PC-3 (cell line): ENCODE data around the gene FUCA2. TPM values are rescaled to one million over a fixed set of nuclear protein-coding genes. Genes with fewer than 3 reads are reported as not detected.
"Not testable (repeated sequence)": the region's sequence is repeated elsewhere in the genome, so short reads cannot be mapped to it uniquely, and the experiment has no call there.

Experiments
- ATAC-seq: fragments of 200-7000 bp; cut with Tn5 transposase; 2 replicates; pipeline ENCODE4 v1.9.1; 2020; ENCODE audit warnings: mild to moderate bottlenecking, moderate library complexity
- BruUV-seq: library from RNA; stranded (reverse); fragments of 400-500 nt; replicated peaks from 2 replicates; lab custom pipeline; 2021; lab: Mats Ljungman, UMichigan
- CTCF ChIA-PET: fragments of 300-600 bp; sonication (Branson Sonifier 250); formaldehyde crosslinking; loops from one replicate; lab custom pipeline; 2022; ENCODE audit warnings: antibody characterized with exemption; lab: Charles Lee
- POLR2A ChIA-PET: fragments of 300-600 bp; sonication (Branson Sonifier 250); formaldehyde crosslinking; loops from one replicate; lab custom pipeline; 2022; ENCODE audit warnings: antibody characterized with exemption; ENCODE audit not compliant: unreplicated experiment; lab: Charles Lee
- DNase-seq: peaks from one replicate; pipeline ENCODE4 v3.0.0-alpha.2; 2015
- H2AFZ ChIP-seq: fragments of 300-600 bp; sonication (generic); 2 replicates; pipeline ENCODE4 v1.6.0; 2016; ENCODE audit warnings: antibody characterized with exemption, low read length
- H3F3A ChIP-seq: fragments of 300-600 bp; sonication (generic); one replicate; pipeline ENCODE4 v1.6.0; 2017; ENCODE audit warnings: antibody characterized with exemption, low read length, control low read depth, mild to moderate bottlenecking; ENCODE audit not compliant: unreplicated experiment
- H3K27ac ChIP-seq: fragments of 300-600 bp; sonication (generic); 2 replicates; pipeline ENCODE4 v1.5.1; 2016; ENCODE audit warnings: mild to moderate bottlenecking, low read length
- H3K27me3 ChIP-seq: fragments of 300-600 bp; sonication (generic); 2 replicates; pipeline ENCODE4 v1.6.1; 2016; ENCODE audit warnings: low read length, mixed read lengths
- H3K36me3 ChIP-seq: fragments of 300-600 bp; sonication (generic); 2 replicates; pipeline ENCODE4 v1.6.1; 2016; ENCODE audit warnings: low read depth, mixed run types, low read length, mixed read lengths
- H3K4me1 ChIP-seq: fragments of 300-600 bp; sonication (generic); 2 replicates; pipeline ENCODE4 v1.5.1; 2016; ENCODE audit warnings: low read length; ENCODE audit not compliant: insufficient read depth
- H3K4me2 ChIP-seq: fragments of 300-600 bp; sonication (generic); 2 replicates; pipeline ENCODE4 v1.6.0; 2016; ENCODE audit warnings: low read length
- H3K4me3 ChIP-seq: fragments of 300-600 bp; sonication (generic); 2 replicates; pipeline ENCODE4 v1.5.1; 2016; ENCODE audit warnings: mild to moderate bottlenecking, low read length, mixed read lengths
- H3K79me2 ChIP-seq: fragments of 300-600 bp; sonication (generic); 2 replicates; pipeline ENCODE4 v1.6.1; 2017; ENCODE audit warnings: low read length, mixed read lengths
- H3K9ac ChIP-seq: fragments of 300-600 bp; sonication (generic); 2 replicates; pipeline ENCODE4 v1.6.0; 2016; ENCODE audit warnings: mild to moderate bottlenecking, low read length
- H3K9me2 ChIP-seq: fragments of 300-600 bp; sonication (generic); replicated peaks from 2 replicates; pipeline ENCODE4 v1.6.1; 2016; ENCODE audit warnings: mixed run types, low read length, mixed read lengths
- H3K9me3 ChIP-seq: fragments of 300-600 bp; sonication (generic); 2 replicates; pipeline ENCODE4 v1.6.1; 2016; ENCODE audit warnings: low read length, mixed read lengths
- H4K20me1 ChIP-seq: fragments of 300-600 bp; sonication (generic); 2 replicates; pipeline ENCODE4 v1.6.1; 2016; ENCODE audit warnings: low read length, mixed read lengths
- EZH2 ChIP-seq: fragments of 300-600 bp; sonication (generic); IDR thresholded peaks from one replicate; pipeline ENCODE4 v1.6.1; 2017; ENCODE audit warnings: antibody characterized with exemption, mild to moderate bottlenecking, low read length; ENCODE audit not compliant: unreplicated experiment
- EZH2phosphoT487 ChIP-seq: fragments of 300-600 bp; sonication (generic); IDR thresholded peaks from 2 replicates; pipeline ENCODE4 v1.6.1; 2018; ENCODE audit warnings: mild to moderate bottlenecking, antibody characterized with exemption, low read length, borderline replicate concordance
- intact Hi-C: fragments of 100-400 bp; cut with micrococcal nuclease; formaldehyde crosslinking; loops from 2 replicates; pipeline ENCODE4 v1.9.0; 2023
- total RNA-seq: library from RNA; depleted of rRNA; stranded (reverse); fragments of >200 nt; gene quantifications from 2 replicates; pipeline ENCODE4 v1.2.3, GENCODE V29; 2014; rRNA removed
- TF ChIP-seq, protein P1 (sequence below): fragments of 300-600 bp; sonication (generic); conservative IDR thresholded peaks from 2 replicates; pipeline ENCODE4 v1.5.1; 2017; ENCODE audit warnings: antibody characterized with exemption, low read depth, mild to moderate bottlenecking, low read length

Gene FUCA2
- total RNA-seq, 1 experiment from 2014 or later, result 52.8 TPM

DNA sequence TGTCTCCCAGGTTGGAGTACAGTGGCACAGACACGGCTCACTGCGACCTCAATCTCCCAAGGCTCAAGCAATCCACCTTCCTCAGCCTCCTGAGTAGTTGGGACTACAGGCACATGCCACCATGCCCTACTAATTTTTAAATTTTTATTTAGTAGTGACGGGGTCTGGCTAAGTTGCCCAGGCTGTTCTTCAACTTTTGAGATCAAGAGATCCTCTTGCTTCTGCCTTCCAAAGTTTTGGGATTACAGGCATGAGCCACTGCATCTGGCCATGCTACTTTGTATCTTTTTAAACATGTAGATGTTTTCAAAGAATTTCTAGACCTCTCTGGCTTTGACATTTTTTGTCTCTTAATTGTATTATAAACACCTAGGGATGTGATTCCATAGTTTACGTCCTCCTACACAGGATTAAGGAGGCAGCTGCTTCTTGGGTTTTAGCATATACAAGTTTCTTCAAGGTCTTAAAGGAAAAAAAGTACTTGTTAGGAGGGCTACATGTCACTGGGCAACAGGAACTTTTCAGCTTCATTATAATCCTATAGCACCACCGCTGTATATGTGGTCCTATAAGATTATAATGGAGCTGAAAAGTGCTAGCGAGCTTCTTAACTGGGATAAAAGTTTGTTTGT lies 62.3 kb downstream of the FUCA2 start:
- peak overlapping the region; percentile 98 for H3K4me2 ChIP-seq
- intact Hi-C loops, result no loop called here
- peak overlapping the region; percentile 94 for H3K9ac ChIP-seq
- no peaks in the 10 kb centered on the region for H3K36me3 ChIP-seq
- CTCF ChIA-PET, result no interaction called here
- DNase-seq, result no peak
- H3K4me3 ChIP-seq, result peak overlapping the region; percentile 89
- peaks cover 10% of the 10 kb centered on the region for H3K4me1 ChIP-seq
- no peaks in the 10 kb centered on the region for H3K9me2 ChIP-seq
- no peaks in the 10 kb centered on the region for H4K20me1 ChIP-seq
- peaks cover 57% of the 10 kb centered on the region for H3K79me2 ChIP-seq
- no peak for ATAC-seq
- no peaks in the 10 kb centered on the region for H3F3A ChIP-seq
- no peak overlapping the region for H3K27ac ChIP-seq
- H2AFZ ChIP-seq, result peak overlapping the region; percentile 98; the same call in 1 of the 2 replicates
- H3K9me3 ChIP-seq, result no peaks in the 10 kb centered on the region
- H3K27me3 ChIP-seq, result no peaks in the 10 kb centered on the region
- no TSS peak for BruUV-seq
- POLR2A ChIA-PET, result no interaction called here
- TF ChIP-seq EZH2phosphoT487 (no peak), EZH2 (no peak)
- TF ChIP-seq, protein P1, sequence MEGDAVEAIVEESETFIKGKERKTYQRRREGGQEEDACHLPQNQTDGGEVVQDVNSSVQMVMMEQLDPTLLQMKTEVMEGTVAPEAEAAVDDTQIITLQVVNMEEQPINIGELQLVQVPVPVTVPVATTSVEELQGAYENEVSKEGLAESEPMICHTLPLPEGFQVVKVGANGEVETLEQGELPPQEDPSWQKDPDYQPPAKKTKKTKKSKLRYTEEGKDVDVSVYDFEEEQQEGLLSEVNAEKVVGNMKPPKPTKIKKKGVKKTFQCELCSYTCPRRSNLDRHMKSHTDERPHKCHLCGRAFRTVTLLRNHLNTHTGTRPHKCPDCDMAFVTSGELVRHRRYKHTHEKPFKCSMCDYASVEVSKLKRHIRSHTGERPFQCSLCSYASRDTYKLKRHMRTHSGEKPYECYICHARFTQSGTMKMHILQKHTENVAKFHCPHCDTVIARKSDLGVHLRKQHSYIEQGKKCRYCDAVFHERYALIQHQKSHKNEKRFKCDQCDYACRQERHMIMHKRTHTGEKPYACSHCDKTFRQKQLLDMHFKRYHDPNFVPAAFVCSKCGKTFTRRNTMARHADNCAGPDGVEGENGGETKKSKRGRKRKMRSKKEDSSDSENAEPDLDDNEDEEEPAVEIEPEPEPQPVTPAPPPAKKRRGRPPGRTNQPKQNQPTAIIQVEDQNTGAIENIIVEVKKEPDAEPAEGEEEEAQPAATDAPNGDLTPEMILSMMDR, result no peak

DNA sequence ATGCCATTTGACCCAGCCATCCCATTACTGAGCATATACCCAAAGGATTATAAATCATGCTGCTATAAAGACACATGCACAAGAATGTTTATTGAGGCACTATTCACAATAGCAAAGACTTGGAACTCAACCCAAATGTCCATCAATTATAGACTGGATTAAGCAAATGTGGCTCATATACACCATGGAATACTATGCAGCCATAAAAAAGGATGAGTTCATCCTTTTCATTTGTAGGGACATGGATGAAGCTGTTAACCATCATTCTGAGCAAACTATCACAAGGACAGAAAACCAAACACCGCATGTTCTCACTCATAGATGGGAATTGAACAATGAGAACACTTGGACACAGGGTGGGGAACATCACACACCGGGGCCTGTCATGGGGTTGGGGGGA lies 63.7 kb downstream of the FUCA2 start:
- H3K4me1 ChIP-seq, H3K4me3 ChIP-seq, CTCF ChIA-PET, H3K4me2 ChIP-seq, H3K9ac ChIP-seq, DNase-seq, ATAC-seq, H3F3A ChIP-seq, H3K36me3 ChIP-seq, H4K20me1 ChIP-seq, H3K9me2 ChIP-seq, BruUV-seq, POLR2A ChIA-PET, H3K27ac ChIP-seq, H3K9me3 ChIP-seq, H3K27me3 ChIP-seq, intact Hi-C loops, H2AFZ ChIP-seq: not testable (repeated sequence)
- peaks cover 53% of the 10 kb centered on the region for H3K79me2 ChIP-seq

Other genes with a start within 250 kb of the FUCA2 start
- 5.1 and 8.1 TPM in 2 replicates for gene ADAT2, start 61.0 kb downstream of the FUCA2 start, total RNA-seq
- 17.5 and 23.8 TPM in 2 replicates for gene PEX3, start 60.9 kb downstream of the FUCA2 start, total RNA-seq
- gene PHACTR2, start 166.2 kb upstream of the FUCA2 start, total RNA-seq, result 19.4 and 25.1 TPM in 2 replicates